Lower lobe of right lung (tissue), 2 donors: ENCODE measurements around the gene ZNF804A. TPM values are rescaled to one million over a fixed set of nuclear protein-coding genes. Genes with fewer than 3 reads are reported as not detected.

ENCODE experiments used
- ATAC-seq, 2 donors: fragments of 200-7000 bp; cut with Tn5 transposase; one replicate each; pipeline ENCODE4 v1.9.1; 2020 to 2022; ENCODE audit warnings: mild to moderate bottlenecking in 2 of 2, moderate library complexity in 2 of 2
- DNase-seq: peaks from one replicate; pipeline ENCODE4 v3.0.0-alpha.2; 2020
- H3K27ac ChIP-seq: fragments of 200-600 bp; one replicate; pipeline ENCODE4 v1.8.0; 2022
- H3K27me3 ChIP-seq: fragments of 200-600 bp; one replicate; pipeline ENCODE4 v1.8.0; 2022; ENCODE audit warnings: low read depth
- H3K36me3 ChIP-seq: fragments of 200-600 bp; one replicate; pipeline ENCODE4 v1.8.0; 2022; ENCODE audit warnings: mild to moderate bottlenecking
- H3K4me1 ChIP-seq: fragments of 200-600 bp; one replicate; pipeline ENCODE4 v1.8.0; 2022
- H3K4me3 ChIP-seq: fragments of 200-600 bp; one replicate; pipeline ENCODE4 v1.8.0; 2022; ENCODE audit warnings: mild to moderate bottlenecking
- H3K9me3 ChIP-seq: fragments of 200-600 bp; one replicate; pipeline ENCODE4 v1.8.0; 2022
- CTCF ChIP-seq: fragments of 200-600 bp; IDR thresholded peaks from one replicate; pipeline ENCODE4 v1.8.0; 2022; ENCODE audit warnings: antibody characterized with exemption, mild to moderate bottlenecking
- intact Hi-C: fragments of 100-400 bp; cut with DNase I; formaldehyde crosslinking; loops from one replicate; pipeline ENCODE4 v1.11.0; 2022
- total RNA-seq: library from RNA; stranded (reverse); fragmentation: NEBNext Ultra II Directional; extraction: Animal tissue kit (Norgen Biotek cat#: 25700); gene quantifications from one replicate; pipeline ENCODE4 v1.2.1, GENCODE V29; 2021
- donor health status: DM: no; HTN: yes; CAD: no; lungs with severe emphysema.

ZNF804A gene
- total RNA-seq, 1 donor from 2014 or later: 1.3 TPM

- no peaks in the 10 kb centered on the region for H3K9me3 ChIP-seq
- no peaks in the 10 kb centered on the region for H3K4me1 ChIP-seq
- DNase-seq: no peak
- H3K27ac ChIP-seq: no peak overlapping the region
- H3K4me3 ChIP-seq: no peak overlapping the region
- intact Hi-C loops: no loop called here
- no peaks in the 10 kb centered on the region for H3K27me3 ChIP-seq
- no peak for TF ChIP-seq CTCF
- H3K36me3 ChIP-seq: no peaks in the 10 kb centered on the region
- no peak for ATAC-seq
Observed at GRCh38 chr2:184760931-184761330, 162.6 kb downstream of the ZNF804A start.

- Histone ChIP-seq H3K4me1 (no peaks in the 10 kb centered on the region), H3K9me3 (no peaks in the 10 kb centered on the region), H3K27me3 (no peaks in the 10 kb centered on the region), H3K4me3 (peak overlapping the region; percentile 20), H3K36me3 (no peaks in the 10 kb centered on the region), H3K27ac (no peak overlapping the region)
- intact Hi-C loops: no loop called here
- peak; percentile 20 for DNase-seq
- no peak for TF ChIP-seq CTCF
- no peak for ATAC-seq
Observed at GRCh38 chr2:184765112-184765895, 167.0 kb downstream of the ZNF804A start.

- no peak for TF ChIP-seq CTCF
- no peaks in the 10 kb centered on the region for H3K36me3 ChIP-seq
- H3K9me3 ChIP-seq: no peaks in the 10 kb centered on the region
- ATAC-seq (no peak), DNase-seq (no peak)
- no peak overlapping the region for H3K4me3 ChIP-seq
- H3K4me1 ChIP-seq: no peaks in the 10 kb centered on the region
- no peak overlapping the region for H3K27ac ChIP-seq
- intact Hi-C loops: no loop called here
- H3K27me3 ChIP-seq: no peaks in the 10 kb centered on the region
Observed at GRCh38 chr2:184767059-184767458, 168.7 kb downstream of the ZNF804A start.

GRCh38 chr2:184769023-184769422 lies 170.7 kb downstream of the ZNF804A start:
- Histone ChIP-seq H3K27ac (no peak overlapping the region), H3K4me3 (no peak overlapping the region), H3K36me3 (no peaks in the 10 kb centered on the region), H3K9me3 (no peaks in the 10 kb centered on the region), H3K4me1 (no peaks in the 10 kb centered on the region), H3K27me3 (no peaks in the 10 kb centered on the region)
- ATAC-seq (no peak), DNase-seq (no peak)
- no peak for TF ChIP-seq CTCF
- intact Hi-C loops: no loop called here

- H3K4me3 ChIP-seq: no peak overlapping the region
- no peaks in the 10 kb centered on the region for H3K36me3 ChIP-seq
- intact Hi-C loops: no loop called here
- H3K9me3 ChIP-seq: no peaks in the 10 kb centered on the region
- H3K4me1 ChIP-seq: no peaks in the 10 kb centered on the region
- H3K27ac ChIP-seq: no peak overlapping the region
- DNase-seq (no peak), ATAC-seq (no peak)
- TF ChIP-seq CTCF: no peak
- no peaks in the 10 kb centered on the region for H3K27me3 ChIP-seq
Observed at GRCh38 chr2:184769686-184770085, 171.4 kb downstream of the ZNF804A start.
